ENCODE measurements around the gene CASP10.
"Not testable (repeated sequence)": the region's sequence is repeated elsewhere in the genome, so short reads cannot be mapped to it uniquely, and the experiment has no call there.

The CASP10 gene

GRCh38 chr2:201154615-201155399 lies 28.1 kb upstream of the CASP10 start:
- no peak for DNase-seq

GRCh38 chr2:201156036-201156435 lies 26.9 kb upstream of the CASP10 start:
- no peak for DNase-seq

- DNase-seq: peak; percentile 57
Measured at GRCh38 chr2:201156640-201157039, 26.3 kb upstream of the CASP10 start.

GRCh38 chr2:201157694-201158093 lies 25.2 kb upstream of the CASP10 start:
- peak; percentile 91 for DNase-seq

- DNase-seq: peak; percentile 94
Measured at GRCh38 chr2:201158111-201158929, 24.6 kb upstream of the CASP10 start.

- no peak for DNase-seq
Measured at GRCh38 chr2:201164166-201164565, 18.8 kb upstream of the CASP10 start.

GRCh38 chr2:201167546-201167945 lies 15.4 kb upstream of the CASP10 start:
- no peak for DNase-seq

GRCh38 chr2:201168496-201168895 lies 14.4 kb upstream of the CASP10 start:
- DNase-seq: not testable (repeated sequence)

- no peak for DNase-seq
Measured at GRCh38 chr2:201171259-201171814, 11.6 kb upstream of the CASP10 start.

- DNase-seq: no peak
Measured at GRCh38 chr2:201172279-201172678, 10.7 kb upstream of the CASP10 start.

GRCh38 chr2:201174687-201175086 lies 8.3 kb upstream of the CASP10 start:
- no peak for DNase-seq

GRCh38 chr2:201176081-201176481 lies 6.9 kb upstream of the CASP10 start:
- no peak for DNase-seq

GRCh38 chr2:201180010-201180409 lies 2.9 kb upstream of the CASP10 start:
- no peak for DNase-seq

- no peak for DNase-seq
Measured at GRCh38 chr2:201183365-201183727, 405 bp downstream of the CASP10 start.

- not testable (repeated sequence) for DNase-seq
Measured at GRCh38 chr2:201183835-201184234, 894 bp downstream of the CASP10 start.

- DNase-seq: not testable (repeated sequence)
Measured at GRCh38 chr2:201184248-201184647, 1.3 kb downstream of the CASP10 start.

- no peak for DNase-seq
Measured at GRCh38 chr2:201185863-201186262, 2.9 kb downstream of the CASP10 start.

GRCh38 chr2:201186982-201187381 lies 4.0 kb downstream of the CASP10 start:
- no peak for DNase-seq

GRCh38 chr2:201188449-201188848 lies 5.5 kb downstream of the CASP10 start:
- DNase-seq: no peak

- no peak for DNase-seq
Measured at GRCh38 chr2:201191132-201191875, 8.4 kb downstream of the CASP10 start.

- peak; percentile 71 for DNase-seq
Measured at GRCh38 chr2:201194097-201194496, 11.2 kb downstream of the CASP10 start.

GRCh38 chr2:201195331-201195730 lies 12.4 kb downstream of the CASP10 start:
- no peak for DNase-seq

GRCh38 chr2:201196003-201196402 lies 13.1 kb downstream of the CASP10 start:
- DNase-seq: no peak
